Spleen (tissue), 11 donors: ENCODE measurements around the gene EXOC4. TPM values are rescaled to one million over a fixed set of nuclear protein-coding genes. Genes with fewer than 3 reads are reported as not detected.

Source experiments
- DNase-seq: peaks from one replicate; pipeline ENCODE4 v3.0.0-alpha.2; 2020
- H3K27ac ChIP-seq, 8 donors: fragments of 200-600 bp; sonication (generic) in 7 of 8; 1 replicate in 4 of 8; 2 replicates in 4 of 8; pipeline versions ENCODE4 v1.5.0 to v1.8.0; 2016 to 2021; ENCODE audit warnings: inconsistent platforms in 4 of 8, mild to moderate bottlenecking in 4 of 8, moderate library complexity in 1 of 8
- H3K27me3 ChIP-seq, 7 donors: fragments of 200-600 bp; sonication (generic) in 6 of 7; replicated peaks in 1 of 7; 1 replicate in 4 of 7; 2 replicates in 3 of 7; pipeline versions ENCODE4 v1.5.0 to v1.8.0; 2016 to 2021; ENCODE audit warnings: inconsistent platforms in 3 of 7, mild to moderate bottlenecking in 1 of 7
- H3K36me3 ChIP-seq, 6 donors: fragments of 200-600 bp; sonication (generic) in 5 of 6; 1 replicate in 4 of 6; 2 replicates in 2 of 6; pipeline versions ENCODE4 v1.5.0 to v1.8.0; 2016 to 2021; ENCODE audit warnings: inconsistent platforms in 2 of 6
- H3K4me1 ChIP-seq, 6 donors: fragments of 200-600 bp; sonication (generic) in 5 of 6; 1 replicate in 3 of 6; 2 replicates in 3 of 6; pipeline versions ENCODE4 v1.5.0 to v1.8.0; 2016 to 2021; ENCODE audit warnings: inconsistent platforms in 3 of 6
- H3K4me3 ChIP-seq, 8 donors: fragments of 200-600 bp; sonication (generic) in 7 of 8; 1 replicate in 4 of 8; 2 replicates in 4 of 8; pipeline versions ENCODE4 v1.5.0 to v1.8.0; 2016 to 2021; ENCODE audit warnings: inconsistent platforms in 4 of 8, mild to moderate bottlenecking in 4 of 8, moderate library complexity in 2 of 8
- H3K9me3 ChIP-seq, 8 donors: fragments of 200-600 bp; sonication (generic) in 7 of 8; 1 replicate in 4 of 8; 2 replicates in 4 of 8; pipeline versions ENCODE4 v1.5.0 to v1.8.0; 2016 to 2021; ENCODE audit warnings: inconsistent platforms in 4 of 8
- CTCF ChIP-seq, 11 experiments: fragments of 200-600 bp in 7 of 11; fragments of 450-650 bp in 4 of 11; sonication (generic) in 4 of 11; IDR thresholded peaks in 8 of 11; conservative IDR thresholded peaks in 3 of 11; 1 replicate in 7 of 11; 2 replicates in 4 of 11; pipeline versions ENCODE4 v1.4.0 to v1.8.0; 2016 to 2021; ENCODE audit warnings: antibody characterized with exemption in 11 of 11, inconsistent platforms in 4 of 11, mild to moderate bottlenecking in 1 of 11
- POLR2A ChIP-seq, 3 donors: fragments of 450-650 bp; IDR thresholded peaks; one replicate each; pipeline ENCODE4 v1.5.1; 2017; ENCODE audit warnings: antibody characterized with exemption in 3 of 3, mild to moderate bottlenecking in 1 of 3
- POLR2AphosphoS5 ChIP-seq, 3 donors: sonication (generic); formaldehyde crosslinking; IDR thresholded peaks; one replicate each; pipeline ENCODE4 v1.5.1; 2017; ENCODE audit warnings: antibody characterized with exemption in 3 of 3
- WGBS, 5 donors: extraction: QIAGEN DNeasy Blood & Tissue Kit in 3 of 5; methylation state at CpG; one replicate each; pipeline versions ENCODE4 v1.1.5 to v1.1.7; 2013 to 2018; 5-methylcytosine and 5-hydroxymethylcytosine counted together
- intact Hi-C: fragments of 100-400 bp; cut with DNase I; formaldehyde crosslinking; loops from one replicate; pipeline ENCODE4 v1.15.0; 2023; ENCODE audit warnings: low total_unique reads
- polyA plus RNA-seq, 3 donors: library from polyadenylated mRNA; stranded (reverse); fragments of 200-250 nt; gene quantifications; one replicate each; pipeline ENCODE4 v1.2.1, GENCODE V29; 2013
- total RNA-seq, 7 donors: library from RNA; depleted of rRNA in 3 of 7; stranded (reverse); fragments of >200 nt in 3 of 7; fragmentation: NEBNext Ultra II Directional in 4 of 7; extraction: Animal tissue kit (Norgen Biotek cat#: 25700) in 4 of 7; gene quantifications; one replicate each; pipeline versions ENCODE4 v1.1.0 to v1.2.1, GENCODE V29; 2016 to 2021
- donor health status: healthy with polysubstance abuse.
- donor health status: DM: no; HTN: no; CAD: no; lungs with moderate emphysema.
- donor health status: DM: no; HTN: no; CAD: no.
- donor health status: Bipolar disorder and iron deficiency.
- donor health status: healthy.
- donor health status: DM: no; HTN: no; CAD: no.
- donor health status: DM: yes; HTN: yes; CAD: no.

Gene EXOC4
- total and polyA plus RNA-seq, 10 donors = 14.1 to 138 (median 102) TPM

GRCh38 chr7:133796782-133797745, 544.2 kb downstream of the EXOC4 start:
- H3K27me3 ChIP-seq = no peaks in the 10 kb centered on the region
- no peak for TF ChIP-seq POLR2A (IDR thresholded peaks at IDR 0.05)
- TF ChIP-seq CTCF (IDR thresholded peaks at IDR 0.05 in 8 of 11, conservative IDR thresholded peaks at IDR 0.05 in 3 of 11) = no peak
- no peak for TF ChIP-seq POLR2AphosphoS5 (IDR thresholded peaks at IDR 0.05)
- intact Hi-C loops = no loop called here
- H3K4me1 ChIP-seq = no peaks in the 10 kb centered on the region
- no peak overlapping the region for H3K4me3 ChIP-seq
- no peak for DNase-seq
- WGBS, 5 donors = 91 to 95% (median 94%) methylated on average over 11 of the region's 11 CpGs
- no peaks in the 10 kb centered on the region for H3K9me3 ChIP-seq
- peaks cover 0 to 5% (median 0%) of the 10 kb centered on the region in 6 donors for H3K36me3 ChIP-seq
- no peak overlapping the region for H3K27ac ChIP-seq

GRCh38 chr7:133797818-133798520, 545.1 kb downstream of the EXOC4 start:
- Histone ChIP-seq H3K4me3 (no peak overlapping the region), H3K36me3 (peaks cover 0 to 5% (median 0%) of the 10 kb centered on the region in 6 donors), H3K4me1 (no peaks in the 10 kb centered on the region), H3K9me3 (no peaks in the 10 kb centered on the region), H3K27me3 (no peaks in the 10 kb centered on the region), H3K27ac (no peak overlapping the region)
- TF ChIP-seq POLR2A (IDR thresholded peaks at IDR 0.05) (no peak), POLR2AphosphoS5 (IDR thresholded peaks at IDR 0.05) (no peak), CTCF (IDR thresholded peaks at IDR 0.05 in 8 of 11, conservative IDR thresholded peaks at IDR 0.05 in 3 of 11) (no peak)
- DNase-seq = no peak
- intact Hi-C loops = no loop called here
- 82 to 97% (median 87%) methylated on average over 3 of the region's 3 CpGs for WGBS, 5 donors

GRCh38 chr7:133801341-133801740, 548.5 kb downstream of the EXOC4 start:
- H3K4me3 ChIP-seq = no peak overlapping the region
- no peaks in the 10 kb centered on the region for H3K27me3 ChIP-seq
- TF ChIP-seq POLR2AphosphoS5 (IDR thresholded peaks at IDR 0.05) = no peak
- 80 to 90% (median 89%) methylated on average over 6 of the region's 6 CpGs for WGBS, 5 donors
- H3K27ac ChIP-seq = no peak overlapping the region
- intact Hi-C loops = no loop called here
- no peaks in the 10 kb centered on the region for H3K4me1 ChIP-seq
- H3K9me3 ChIP-seq = no peaks in the 10 kb centered on the region
- no peaks in the 10 kb centered on the region for H3K36me3 ChIP-seq
- DNase-seq = no peak

- H3K4me1 ChIP-seq = no peaks in the 10 kb centered on the region
- H3K27ac ChIP-seq = no peak overlapping the region
- no peak overlapping the region for H3K4me3 ChIP-seq
- no peaks in the 10 kb centered on the region for H3K9me3 ChIP-seq
- WGBS, 5 donors = 64 to 82% (median 80%) methylated on average over 1 of the region's 1 CpG
- DNase-seq = no peak
- no peaks in the 10 kb centered on the region for H3K36me3 ChIP-seq
- intact Hi-C loops = no loop called here
- no peaks in the 10 kb centered on the region for H3K27me3 ChIP-seq
- TF ChIP-seq CTCF (IDR thresholded peaks at IDR 0.05 in 8 of 11, conservative IDR thresholded peaks at IDR 0.05 in 3 of 11) (no peak), POLR2A (IDR thresholded peaks at IDR 0.05) (no peak), POLR2AphosphoS5 (IDR thresholded peaks at IDR 0.05) (no peak)
These were observed 551.2 kb downstream of the EXOC4 start for GRCh38 chr7:133804127-133804526.
